Measurements from ENCODE around the gene KAZN.

DNA sequence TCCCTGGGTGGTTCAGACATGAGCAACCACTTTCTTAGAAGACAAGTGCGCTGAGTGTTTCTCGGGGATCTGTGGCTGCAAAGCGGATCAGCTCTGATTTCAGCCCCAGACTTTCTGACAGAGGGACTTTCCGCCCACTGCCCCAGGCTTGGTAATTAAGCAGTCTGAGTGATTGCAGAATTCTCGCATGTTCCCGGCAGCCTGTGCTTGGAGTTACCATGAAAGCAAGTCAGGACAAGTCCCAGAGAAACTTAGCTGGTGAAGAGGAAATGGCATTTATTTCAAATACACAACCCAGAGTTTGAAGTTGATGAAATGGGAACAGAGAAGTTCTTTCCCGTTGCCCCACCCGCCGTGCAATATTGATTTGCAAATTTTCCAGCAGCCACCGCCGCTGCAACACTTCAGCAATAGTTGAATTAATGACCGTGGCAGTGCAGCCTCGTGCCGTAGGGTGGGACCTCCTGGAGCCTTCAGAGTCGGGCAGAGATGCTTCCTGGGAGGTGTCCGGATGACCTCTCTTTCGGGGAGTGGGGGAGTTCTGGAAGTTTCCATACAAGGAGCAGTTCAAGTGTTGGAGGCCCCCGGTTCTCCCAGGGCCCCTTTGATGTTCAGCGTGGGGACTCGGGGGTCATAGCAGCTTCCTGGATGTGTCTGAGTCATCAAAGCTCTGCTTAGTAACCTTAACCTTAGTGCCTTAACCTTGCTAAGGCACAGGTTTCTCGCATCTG lies 134.7 kb downstream of the KAZN start:
- TF ChIP-seq GATA2 (IDR thresholded peaks at IDR 0.05; ENCODE audit: low read depth, low read length) (no peak), GATA3 (IDR thresholded peaks at IDR 0.05; ENCODE audit: low read depth, low read length) (no peak)

Data from SH-SY5Y (cell line).